HG03108 (cell line): ENCODE results near the gene SVOP.
A peak's percentile ranks its signal among the peaks of the same experiment; 100 is the strongest.

ENCODE experiments used
- ATAC-seq: cut with Tn5 transposase; IDR thresholded peaks from one replicate; pipeline ENCODE4 v1.9.1; 2021; ENCODE audit warnings: moderate library complexity; ENCODE audit not compliant: unreplicated experiment

The SVOP gene

GRCh38 chr12:108939594-108939993, 81.3 kb downstream of the SVOP start:
- ATAC-seq: no peak

- ATAC-seq: no peak
Observed at GRCh38 chr12:108938247-108938924, 82.5 kb downstream of the SVOP start.

GRCh38 chr12:108935159-108935763, 85.6 kb downstream of the SVOP start:
- no peak for ATAC-seq

- no peak for ATAC-seq
Observed at GRCh38 chr12:108933949-108934348, 86.9 kb downstream of the SVOP start.

GRCh38 chr12:108930756-108931155, 90.1 kb downstream of the SVOP start:
- no peak for ATAC-seq

GRCh38 chr12:108930155-108930554, 90.7 kb downstream of the SVOP start:
- ATAC-seq: peak; percentile 72

GRCh38 chr12:108928695-108929094, 92.2 kb downstream of the SVOP start:
- no peak for ATAC-seq

- no peak for ATAC-seq
Observed at GRCh38 chr12:108922918-108923317, 98.0 kb downstream of the SVOP start.

GRCh38 chr12:108921946-108922345, 98.9 kb downstream of the SVOP start:
- no peak for ATAC-seq

GRCh38 chr12:108918960-108919642, 101.8 kb downstream of the SVOP start:
- ATAC-seq: no peak

- no peak for ATAC-seq
Observed at GRCh38 chr12:108918206-108918605, 102.7 kb downstream of the SVOP start.

- ATAC-seq: no peak
Observed at GRCh38 chr12:108916336-108916735, 104.5 kb downstream of the SVOP start.

GRCh38 chr12:108915632-108916133, 105.2 kb downstream of the SVOP start:
- no peak for ATAC-seq

GRCh38 chr12:108914121-108914531, 106.7 kb downstream of the SVOP start:
- ATAC-seq: no peak

GRCh38 chr12:108912361-108912760, 108.5 kb downstream of the SVOP start:
- no peak for ATAC-seq

- ATAC-seq: no peak
Observed at GRCh38 chr12:108911915-108912314, 109.0 kb downstream of the SVOP start.

- no peak for ATAC-seq
Observed at GRCh38 chr12:108910336-108910735, 110.5 kb downstream of the SVOP start.

- no peak for ATAC-seq
Observed at GRCh38 chr12:108907839-108908351, 113.0 kb downstream of the SVOP start.

- ATAC-seq: no peak
Observed at GRCh38 chr12:108906971-108907370, 113.9 kb downstream of the SVOP start.

- ATAC-seq: no peak
Observed at GRCh38 chr12:108905725-108906124, 115.1 kb downstream of the SVOP start.

- ATAC-seq: no peak
Observed at GRCh38 chr12:108899145-108899544, 121.7 kb downstream of the SVOP start.

- no peak for ATAC-seq
Observed at GRCh38 chr12:108896817-108897216, 124.1 kb downstream of the SVOP start.
